H1 (cell line): ENCODE measurements around the gene TPSG1. TPM values are rescaled to one million over a fixed set of nuclear protein-coding genes. Genes with fewer than 3 reads are reported as not detected.
"Not testable (repeated sequence)": the region's sequence is repeated elsewhere in the genome, so short reads cannot be mapped to it uniquely, and the experiment has no call there.

Source experiments
- CTCF ChIA-PET: fragments of 300-600 bp; sonication (Branson Sonifier 250); formaldehyde crosslinking; loops from one replicate; lab custom pipeline; 2021; ENCODE audit not compliant: partially characterized antibody; lab: Charles Lee
- POLR2A ChIA-PET: fragments of 300-600 bp; sonication (Branson Sonifier 250); formaldehyde crosslinking; loops from one replicate; lab custom pipeline; 2021; ENCODE audit warnings: inconsistent platforms; ENCODE audit not compliant: partially characterized antibody; lab: Charles Lee
- DNase-seq, 2 experiments: peaks; one replicate each; pipeline versions ENCODE4 v3.0.0 to v3.0.0-alpha.2; 2010 to 2022; ENCODE audit warnings: low spot score in 2 of 2, low read depth in 1 of 2, mixed read lengths in 1 of 2
- FAIRE-seq: peaks from 2 replicates; lab custom pipeline; 2011; peaks lifted over from hg19 to GRCh38; lab: Jason Lieb, UNC
- H2AFZ ChIP-seq: 2 replicates; pipeline ENCODE4 v1.8.1; 2012; ENCODE audit warnings: low read length, inconsistent platforms
- H2AK5ac ChIP-seq: 2 replicates; pipeline ENCODE4 v1.6.1; 2013; ENCODE audit warnings: low read depth, low read length
- H2BK120ac ChIP-seq: replicated peaks from 2 replicates; pipeline ENCODE3; 2013; ENCODE audit warnings: low read depth, low read length, inconsistent platforms
- H2BK12ac ChIP-seq: 2 replicates; pipeline ENCODE4 v1.6.1; 2013; ENCODE audit warnings: low read depth, low read length
- H2BK15ac ChIP-seq: 2 replicates; pipeline ENCODE4 v1.6.1; 2013; ENCODE audit warnings: low read length
- H2BK20ac ChIP-seq: 2 replicates; pipeline ENCODE4 v1.6.1; 2013; ENCODE audit warnings: low read length
- H2BK5ac ChIP-seq: 2 replicates; pipeline ENCODE4 v1.6.1; 2013; ENCODE audit warnings: low read depth, low read length
- H3K14ac ChIP-seq: 2 replicates; pipeline ENCODE4 v1.6.1; 2013; ENCODE audit warnings: inconsistent platforms; ENCODE audit not compliant: insufficient read length
- H3K18ac ChIP-seq: 2 replicates; pipeline ENCODE4 v1.6.1; 2013; ENCODE audit warnings: low read length; ENCODE audit errors: extremely low read depth
- H3K23ac ChIP-seq: 2 replicates; pipeline ENCODE4 v1.6.1; 2013; ENCODE audit warnings: inconsistent platforms; ENCODE audit not compliant: insufficient read length
- H3K23me2 ChIP-seq: 2 replicates; pipeline ENCODE4 v1.6.1; 2013; ENCODE audit warnings: low read depth, low read length
- H3K27ac ChIP-seq: 2 replicates; pipeline ENCODE4 v1.6.1; 2011; ENCODE audit warnings: low read depth, low read length, inconsistent platforms
- H3K27me3 ChIP-seq, 4 experiments: replicated peaks in 1 of 4; 1 replicate in 1 of 4; 2 replicates in 3 of 4; pipeline versions ENCODE4 v1.6.1 to v1.8.1; 2011 to 2013; ENCODE audit warnings: low read length in 3 of 4, mild to moderate bottlenecking in 3 of 4, inconsistent platforms in 2 of 4, mixed read lengths in 2 of 4, moderate library complexity in 1 of 4; ENCODE audit not compliant: control insufficient read depth in 3 of 4, insufficient read depth in 3 of 4; ENCODE audit errors: extremely low read depth in 1 of 4
- H3K36me3 ChIP-seq, 4 experiments: 2 replicates each; pipeline versions ENCODE4 v1.6.1 to v1.8.1; 2011 to 2013; ENCODE audit warnings: mild to moderate bottlenecking in 4 of 4, low read length in 3 of 4, moderate library complexity in 2 of 4, control low read depth in 1 of 4, inconsistent platforms in 1 of 4; ENCODE audit not compliant: insufficient read depth in 4 of 4, control insufficient read depth in 2 of 4
- H3K4ac ChIP-seq: replicated peaks from 2 replicates; pipeline ENCODE3; 2013; ENCODE audit warnings: low read length, low read depth, mixed read lengths, inconsistent platforms; ENCODE audit not compliant: insufficient read length
- H3K4me1 ChIP-seq, 4 experiments: replicated peaks in 1 of 4; 1 replicate in 1 of 4; 2 replicates in 3 of 4; pipeline versions ENCODE4 v1.6.1 to v1.8.1; 2011 to 2013; ENCODE audit warnings: low read length in 3 of 4, inconsistent platforms in 2 of 4, mixed read lengths in 1 of 4; ENCODE audit not compliant: insufficient read depth in 4 of 4, control insufficient read depth in 3 of 4
- H3K4me2 ChIP-seq, 2 experiments: 2 replicates each; pipeline versions ENCODE4 v1.6.1 to v1.8.1; 2011 to 2013; ENCODE audit warnings: low read depth in 2 of 2, low read length in 2 of 2, control low read depth in 1 of 2, inconsistent platforms in 1 of 2, mild to moderate bottlenecking in 1 of 2; ENCODE audit not compliant: insufficient read depth in 1 of 2
- H3K4me3 ChIP-seq, 4 experiments: fragments of 200-600, 300-600 bp in 1 of 4; sonication (generic), shearing (Covaris generic), sonication (Bioruptor Twin) in 1 of 4; 2 replicates each; pipeline versions ENCODE4 v1.5.1 to v1.8.1; 2011 to 2016; ENCODE audit warnings: low read length in 4 of 4, low read depth in 3 of 4, control low read depth in 2 of 4, inconsistent platforms in 2 of 4, mild to moderate bottlenecking in 2 of 4, mixed read lengths in 1 of 4, moderate library complexity in 1 of 4; ENCODE audit not compliant: insufficient read depth in 2 of 4; ENCODE audit errors: extremely low read depth in 1 of 4
- H3K56ac ChIP-seq: replicated peaks from 2 replicates; pipeline ENCODE3; 2013; ENCODE audit warnings: low read depth, mild to moderate bottlenecking, mixed read lengths, low read length, inconsistent platforms; ENCODE audit not compliant: insufficient read length
- H3K79me1 ChIP-seq: 2 replicates; pipeline ENCODE4 v1.6.1; 2013; ENCODE audit warnings: low read depth, low read length, control low read depth
- H3K79me2 ChIP-seq, 2 experiments: 2 replicates each; pipeline versions ENCODE4 v1.6.1 to v1.8.1; 2012 to 2013; ENCODE audit warnings: low read length in 2 of 2, mild to moderate bottlenecking in 2 of 2, inconsistent platforms in 1 of 2; ENCODE audit not compliant: insufficient read depth in 2 of 2, control insufficient read depth in 1 of 2
- H3K9ac ChIP-seq, 4 experiments: replicated peaks in 1 of 4; 1 replicate in 1 of 4; 2 replicates in 3 of 4; pipeline versions ENCODE4 v1.6.1 to v1.8.1; 2011 to 2013; ENCODE audit warnings: low read depth in 3 of 4, low read length in 3 of 4, control low read depth in 2 of 4, mild to moderate bottlenecking in 2 of 4, moderate library complexity in 2 of 4, inconsistent platforms in 1 of 4; ENCODE audit errors: extremely low read depth in 1 of 4
- H3K9me3 ChIP-seq, 2 experiments: 2 replicates each; pipeline versions ENCODE4 v1.6.1 to v1.8.1; 2012 to 2013; ENCODE audit warnings: mild to moderate bottlenecking in 2 of 2, moderate library complexity in 2 of 2, control low read depth in 1 of 2, inconsistent platforms in 1 of 2, low read depth in 1 of 2, low read length in 1 of 2, mixed read lengths in 1 of 2; ENCODE audit not compliant: insufficient read depth in 2 of 2
- H4K20me1 ChIP-seq, 2 experiments: replicated peaks in 1 of 2; 2 replicates each; pipeline versions ENCODE3 to v1.8.1; 2011 to 2013; ENCODE audit warnings: inconsistent platforms in 2 of 2, low read length in 2 of 2, mild to moderate bottlenecking in 1 of 2; ENCODE audit not compliant: insufficient read depth in 2 of 2, control insufficient read depth in 1 of 2
- H4K5ac ChIP-seq: 2 replicates; pipeline ENCODE4 v1.6.1; 2013; ENCODE audit warnings: low read length, low read depth, mixed read lengths, inconsistent platforms; ENCODE audit not compliant: insufficient read length
- H4K8ac ChIP-seq: 2 replicates; pipeline ENCODE4 v1.8.0; 2013; ENCODE audit warnings: mild to moderate bottlenecking, moderate library complexity, low read length, inconsistent platforms; ENCODE audit not compliant: insufficient read depth; ENCODE audit errors: extremely low read depth
- H4K91ac ChIP-seq: replicated peaks from 2 replicates; pipeline ENCODE3; 2013; ENCODE audit warnings: low read length, mixed read lengths, inconsistent platforms; ENCODE audit not compliant: insufficient read length
- WGBS, 2 experiments: shearing (Covaris generic) in 1 of 2; methylation state at CpG; one replicate each; pipeline versions ENCODE4 v1.1.6 to v1.1.7; 2013 to 2015; ENCODE audit warnings: low lambda C conversion rate in 2 of 2, mixed read lengths in 2 of 2, inconsistent platforms in 1 of 2, low coverage in 1 of 2, missing lambda C conversion rate in 1 of 2; ENCODE audit not compliant: insufficient replicate concordance in 2 of 2, insufficient coverage in 1 of 2, insufficient read length in 1 of 2; ENCODE audit errors: extremely low coverage in 1 of 2, missing lambda C conversion rate in 1 of 2; 5-methylcytosine and 5-hydroxymethylcytosine counted together
- polyA plus RNA-seq, 7 experiments: library from polyadenylated mRNA; depleted of rRNA in 3 of 7; stranded (reverse) in 5 of 7; unstranded in 2 of 7; fragments of >200 nt in 5 of 7; fragments of 200-250 nt in 2 of 7; gene quantifications; 1 replicate in 5 of 7; 2 replicates in 1 of 7; 4 replicates in 1 of 7; pipeline versions ENCODE4 v1.2.1 to v1.2.3, GENCODE V29; 2011 to 2013; ENCODE audit warnings: missing spikeins in 2 of 7, mixed read lengths in 2 of 7
- total RNA-seq: library from RNA; stranded (reverse); fragmentation: NEBNext Ultra II Directional; extraction: Animal tissue kit (Norgen Biotek cat#: 25700); gene quantifications from 2 replicates; pipeline ENCODE4 v1.2.1, GENCODE V29; 2021

TPSG1 gene
- total and polyA plus RNA-seq, 2 of the 8 experiments (the other 6 are each of a cell fraction or from before 2014, with no cell fraction given): not detected

- H2BK120ac ChIP-seq, H2BK12ac ChIP-seq, H4K91ac ChIP-seq, H3K18ac ChIP-seq, H3K23me2 ChIP-seq, CTCF ChIA-PET, H3K79me1 ChIP-seq, H2BK20ac ChIP-seq, POLR2A ChIA-PET, H3K4me3 ChIP-seq, H3K9me3 ChIP-seq, H3K9ac ChIP-seq, DNase-seq, FAIRE-seq, H3K27ac ChIP-seq, H3K56ac ChIP-seq, H3K36me3 ChIP-seq, H3K23ac ChIP-seq, H3K79me2 ChIP-seq, H2AFZ ChIP-seq, H4K5ac ChIP-seq, H4K8ac ChIP-seq, H4K20me1 ChIP-seq, H3K4me1 ChIP-seq, H3K4me2 ChIP-seq, H2BK5ac ChIP-seq, H2BK15ac ChIP-seq, H3K14ac ChIP-seq: not testable (repeated sequence)
- H3K4ac ChIP-seq: peak overlapping the region; percentile 85
- peak overlapping the region; percentile 43; the same call in 1 of the 2 replicates for H2AK5ac ChIP-seq
- peaks cover 0 to 11% (median 4%) of the 10 kb centered on the region in 4 experiments; a peak in 3 of 7 replicates for H3K27me3 ChIP-seq
- 88% methylated on average over 10 of the region's 14 CpGs; no CpG with 5 or more reads in 1 of the 2 experiments for WGBS, 2 experiments
Observed at GRCh38 chr16:1247903-1248537, 23.0 kb upstream of the TPSG1 start.
